PC-9 (cell line): ENCODE measurements around the gene IQCN.

Experiments used
- EZH2 ChIP-seq: fragments of 200-600 bp; sonication (generic); IDR thresholded peaks from 2 replicates; pipeline ENCODE4 v1.8.0; 2017; ENCODE audit warnings: antibody characterized with exemption, low read depth
- TF ChIP-seq, protein P1 (sequence below): fragments of 200-600 bp; sonication (generic); conservative IDR thresholded peaks from 2 replicates; pipeline ENCODE4 v1.6.1; 2017; ENCODE audit warnings: mixed run types, antibody characterized with exemption, mild to moderate bottlenecking, moderate library complexity

DNA sequence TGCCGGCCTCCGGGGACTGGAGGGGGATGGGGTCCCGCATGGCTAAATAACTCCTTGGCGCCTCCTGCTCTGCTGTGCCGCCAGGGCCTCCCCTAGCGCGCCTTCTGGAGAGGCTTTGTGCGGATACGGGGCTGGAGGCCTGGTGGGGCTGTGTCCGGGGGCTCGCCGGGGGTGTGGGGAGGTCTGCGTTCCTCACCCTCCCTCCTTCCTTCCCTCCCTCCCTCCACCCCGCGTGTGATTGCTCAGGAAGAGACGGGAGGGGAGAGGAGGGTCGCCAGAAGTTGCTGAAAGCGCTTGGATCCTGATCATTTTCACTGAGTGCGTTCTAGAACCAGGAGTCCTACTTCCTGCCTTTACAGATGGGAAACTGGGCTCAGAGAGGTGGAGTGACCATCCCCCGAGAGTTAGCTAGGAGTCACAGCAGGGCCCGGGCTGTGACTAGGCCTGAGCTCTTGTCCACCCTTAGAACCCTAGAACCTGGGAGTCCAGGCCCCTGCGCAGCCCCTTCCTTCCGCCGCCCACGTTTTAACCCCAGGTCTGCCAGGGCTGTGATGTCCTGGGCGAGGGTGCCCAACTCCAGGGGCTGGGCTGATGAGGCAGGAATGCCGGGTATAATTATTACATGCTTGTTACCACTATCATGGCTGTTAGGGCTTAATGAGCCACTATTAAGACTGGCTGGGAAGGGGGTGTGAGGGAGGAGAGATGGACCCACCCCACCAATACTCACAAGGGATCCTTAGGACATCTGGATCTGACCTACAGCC lies 8.0 kb upstream of the IQCN start:
- TF ChIP-seq, protein P1, sequence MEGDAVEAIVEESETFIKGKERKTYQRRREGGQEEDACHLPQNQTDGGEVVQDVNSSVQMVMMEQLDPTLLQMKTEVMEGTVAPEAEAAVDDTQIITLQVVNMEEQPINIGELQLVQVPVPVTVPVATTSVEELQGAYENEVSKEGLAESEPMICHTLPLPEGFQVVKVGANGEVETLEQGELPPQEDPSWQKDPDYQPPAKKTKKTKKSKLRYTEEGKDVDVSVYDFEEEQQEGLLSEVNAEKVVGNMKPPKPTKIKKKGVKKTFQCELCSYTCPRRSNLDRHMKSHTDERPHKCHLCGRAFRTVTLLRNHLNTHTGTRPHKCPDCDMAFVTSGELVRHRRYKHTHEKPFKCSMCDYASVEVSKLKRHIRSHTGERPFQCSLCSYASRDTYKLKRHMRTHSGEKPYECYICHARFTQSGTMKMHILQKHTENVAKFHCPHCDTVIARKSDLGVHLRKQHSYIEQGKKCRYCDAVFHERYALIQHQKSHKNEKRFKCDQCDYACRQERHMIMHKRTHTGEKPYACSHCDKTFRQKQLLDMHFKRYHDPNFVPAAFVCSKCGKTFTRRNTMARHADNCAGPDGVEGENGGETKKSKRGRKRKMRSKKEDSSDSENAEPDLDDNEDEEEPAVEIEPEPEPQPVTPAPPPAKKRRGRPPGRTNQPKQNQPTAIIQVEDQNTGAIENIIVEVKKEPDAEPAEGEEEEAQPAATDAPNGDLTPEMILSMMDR: no peak
- no peak for TF ChIP-seq EZH2
